Body of pancreas (tissue), 4 donors: ENCODE results near the gene KIAA1210. TPM values are rescaled to one million over a fixed set of nuclear protein-coding genes. Genes with fewer than 3 reads are reported as not detected.

Experiments used
- ATAC-seq: fragments of 150-250 bp; one replicate; pipeline ENCODE4 v1.9.1; 2016
- DNase-seq, 4 donors: peaks; one replicate each; pipeline ENCODE4 v3.0.0-alpha.2; 2019
- H3K27ac ChIP-seq, 4 donors: fragments of 200-600 bp; sonication (generic); 1 replicate in 3 of 4; 2 replicates in 1 of 4; pipeline versions ENCODE4 v1.5.1 to v1.6.1; 2016 to 2019; ENCODE audit warnings: mild to moderate bottlenecking in 1 of 4, mixed read lengths in 1 of 4, moderate library complexity in 1 of 4
- H3K27me3 ChIP-seq, 2 donors: fragments of 200-600 bp; sonication (generic); one replicate each; pipeline ENCODE4 v1.6.0; 2016; ENCODE audit warnings: mild to moderate bottlenecking in 1 of 2
- H3K36me3 ChIP-seq, 2 donors: fragments of 200-600 bp; sonication (generic); replicated peaks in 1 of 2; 2 replicates each; pipeline ENCODE4 v1.5.1; 2016; ENCODE audit warnings: low read depth in 2 of 2; ENCODE audit not compliant: insufficient read depth in 1 of 2
- H3K4me1 ChIP-seq: fragments of 200-600 bp; sonication (generic); one replicate; pipeline ENCODE4 v1.6.0; 2016
- H3K4me3 ChIP-seq, 2 donors: fragments of 200-600 bp; sonication (generic); 1 replicate in 1 of 2; 2 replicates in 1 of 2; pipeline ENCODE4 v1.5.1; 2016 to 2019
- H3K9me3 ChIP-seq, 3 donors: fragments of 200-600 bp; sonication (generic); 1 replicate in 2 of 3; 2 replicates in 1 of 3; pipeline ENCODE4 v1.5.1; 2016
- CTCF ChIP-seq, 7 experiments: fragments of 450-650 bp in 4 of 7; fragments of 200-600 bp in 3 of 7; sonication (generic) in 3 of 7; IDR thresholded peaks; one replicate each; pipeline ENCODE4 v1.5.1; 2016 to 2019; ENCODE audit warnings: antibody characterized with exemption in 7 of 7
- POLR2A ChIP-seq, 3 donors: fragments of 450-650 bp; IDR thresholded peaks; one replicate each; pipeline ENCODE4 v1.6.1; 2016; ENCODE audit warnings: antibody characterized with exemption in 3 of 3, mild to moderate bottlenecking in 2 of 3
- WGBS, 2 donors: methylation state at CpG; one replicate each; pipeline ENCODE4 v1.1.5; 2017; 5-methylcytosine and 5-hydroxymethylcytosine counted together
- intact Hi-C: fragments of 100-400 bp; cut with DNase I; formaldehyde crosslinking; loops from one replicate; pipeline ENCODE4 v1.15.1; 2023
- total RNA-seq, 2 donors: library from RNA; depleted of rRNA; stranded (reverse); fragments of >200 nt; gene quantifications; one replicate each; pipeline ENCODE4 v1.1.0, GENCODE V29; 2016

KIAA1210 gene
- total RNA-seq, 2 donors from 2014 or later: not detected

GRCh38 chrX:119073911-119074310 lies 53.7 kb downstream of the KIAA1210 start:
- H3K27ac ChIP-seq: no peak overlapping the region
- DNase-seq: no peak
- intact Hi-C loops: no loop called here
- no peaks in the 10 kb centered on the region for H3K9me3 ChIP-seq
- no peak overlapping the region for H3K4me3 ChIP-seq
- H3K4me1 ChIP-seq: no peaks in the 10 kb centered on the region
- TF ChIP-seq POLR2A (IDR thresholded peaks at IDR 0.05) (no peak), CTCF (IDR thresholded peaks at IDR 0.05) (no peak)
- H3K36me3 ChIP-seq: no peaks in the 10 kb centered on the region
- no peaks in the 10 kb centered on the region for H3K27me3 ChIP-seq
- 84% methylated on average over 12 of the region's 19 CpGs for WGBS, 2 donors
- ATAC-seq: no peak

DNA sequence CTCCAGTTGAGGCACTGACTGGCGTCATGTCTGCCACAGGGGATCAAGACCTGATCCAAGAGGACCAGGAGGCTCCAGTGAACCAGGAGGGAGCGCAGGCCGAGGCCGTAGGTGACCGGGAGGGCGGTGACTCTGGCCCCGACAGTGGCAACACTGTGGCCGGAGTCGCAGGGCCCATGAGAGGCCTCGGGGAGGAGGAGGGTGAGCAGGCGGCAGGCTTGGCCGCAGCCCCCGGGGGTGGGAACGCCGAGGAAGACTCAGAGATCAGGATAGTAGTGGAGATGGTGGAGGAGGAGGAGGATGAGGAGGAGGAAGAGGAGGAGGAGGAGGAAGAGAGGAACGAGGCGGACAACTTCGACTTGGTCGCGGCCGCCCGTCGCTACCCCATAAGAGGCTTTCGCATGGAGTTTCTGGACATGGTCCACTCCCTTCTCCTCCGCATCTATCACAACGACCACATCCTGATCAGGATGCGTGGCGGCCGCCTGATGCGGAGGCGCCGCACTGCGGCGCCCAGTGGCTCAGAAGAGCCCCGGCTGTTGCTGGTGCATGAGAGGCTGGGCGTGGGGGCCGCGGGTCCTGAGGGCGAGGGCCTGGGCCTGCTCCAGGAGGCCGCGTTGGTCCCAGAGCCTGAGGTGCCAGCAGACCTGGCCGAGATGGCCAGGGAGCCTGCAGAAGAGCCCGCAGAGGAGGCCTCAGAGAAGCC lies 54.3 kb downstream of the KIAA1210 start:
- intact Hi-C loops: no loop called here
- Histone ChIP-seq H3K4me3 (no peak overlapping the region), H3K4me1 (no peaks in the 10 kb centered on the region), H3K27ac (no peak overlapping the region), H3K27me3 (no peaks in the 10 kb centered on the region), H3K9me3 (no peaks in the 10 kb centered on the region), H3K36me3 (no peaks in the 10 kb centered on the region)
- WGBS, 2 donors: 87 to 92% methylated on average over 13 to 28 of the region's 43 CpGs
- no peak for TF ChIP-seq CTCF (IDR thresholded peaks at IDR 0.05)
- TF ChIP-seq POLR2A (IDR thresholded peaks at IDR 0.05): no peak
- ATAC-seq (no peak), DNase-seq (no peak)

- Histone ChIP-seq H3K4me1 (no peaks in the 10 kb centered on the region), H3K36me3 (no peaks in the 10 kb centered on the region), H3K4me3 (no peak within 1 kb of the TSS), H3K27ac (no peak within 1 kb of the TSS), H3K9me3 (no peaks in the 10 kb centered on the region), H3K27me3 (no peaks in the 10 kb centered on the region)
- ATAC-seq: no peak
- 60 to 86% methylated on average over 1 to 6 of the region's 6 CpGs for WGBS, 2 donors
- intact Hi-C loops: no loop called here
- TF ChIP-seq POLR2A (IDR thresholded peaks at IDR 0.05): no peak
- no peak for TF ChIP-seq CTCF (IDR thresholded peaks at IDR 0.05)
- no peak for DNase-seq
Measured at GRCh38 chrX:119072744-119073143, 54.9 kb downstream of the KIAA1210 start, which contains the start of gene CT47C1. CT47C1 (plus strand) TSS chrX:119072993; CDS start chrX:119073226, 233 bp downstream.

- intact Hi-C loops: no loop called here
- DNase-seq: no peak
- H3K36me3 ChIP-seq: no peaks in the 10 kb centered on the region
- no peaks in the 10 kb centered on the region for H3K4me1 ChIP-seq
- H3K4me3 ChIP-seq: no peak overlapping the region
- no peaks in the 10 kb centered on the region for H3K27me3 ChIP-seq
- ATAC-seq: no peak
- no peak overlapping the region for H3K27ac ChIP-seq
- no peak for TF ChIP-seq CTCF (IDR thresholded peaks at IDR 0.05)
- TF ChIP-seq POLR2A (IDR thresholded peaks at IDR 0.05): no peak
- 72 to 85% methylated on average over 2 of the region's 2 CpGs for WGBS, 2 donors
- no peaks in the 10 kb centered on the region for H3K9me3 ChIP-seq
Measured at GRCh38 chrX:119071381-119071780, 56.2 kb downstream of the KIAA1210 start.

DNA sequence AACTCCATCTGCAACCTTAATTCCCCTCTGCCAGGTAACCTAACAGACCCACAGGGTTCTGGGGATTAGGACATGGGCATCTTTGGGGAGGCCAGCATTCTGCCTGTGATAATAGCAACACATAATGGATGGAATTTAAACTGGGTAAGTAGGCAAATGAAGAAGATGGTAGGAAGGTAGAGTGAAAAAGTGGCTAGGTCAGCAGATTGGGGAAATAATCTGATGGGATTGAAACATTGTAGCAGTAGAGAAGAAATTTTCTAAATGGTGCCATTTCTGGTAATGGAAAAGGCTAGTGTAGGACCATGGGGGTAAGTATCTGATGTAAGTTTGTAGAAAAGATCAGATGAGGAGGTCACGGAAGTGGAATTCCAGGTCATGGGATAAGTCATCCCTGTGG lies 57.9 kb downstream of the KIAA1210 start:
- no peaks in the 10 kb centered on the region for H3K4me1 ChIP-seq
- no peaks in the 10 kb centered on the region for H3K27me3 ChIP-seq
- DNase-seq (no peak), ATAC-seq (no peak)
- H3K9me3 ChIP-seq: no peaks in the 10 kb centered on the region
- 69 to 92% methylated on average over 1 of the region's 1 CpG for WGBS, 2 donors
- no peak overlapping the region for H3K4me3 ChIP-seq
- no peak overlapping the region for H3K27ac ChIP-seq
- H3K36me3 ChIP-seq: no peaks in the 10 kb centered on the region
- no peak for TF ChIP-seq CTCF (IDR thresholded peaks at IDR 0.05)
- no peak for TF ChIP-seq POLR2A (IDR thresholded peaks at IDR 0.05)
- intact Hi-C loops: loop anchor here (5.0 kb wide), 1 partner anchor 222 kb away; no protein-coding TSS in a partner anchor
